H1 (cell line): Measurements from ENCODE around the gene BACE2. TPM values are rescaled to one million over a fixed set of nuclear protein-coding genes. Genes with fewer than 3 reads are reported as not detected.

Source experiments
- CTCF ChIA-PET: fragments of 300-600 bp; sonication (Branson Sonifier 250); formaldehyde crosslinking; loops from one replicate; lab custom pipeline; 2021; ENCODE audit not compliant: partially characterized antibody; lab: Charles Lee
- POLR2A ChIA-PET: fragments of 300-600 bp; sonication (Branson Sonifier 250); formaldehyde crosslinking; loops from one replicate; lab custom pipeline; 2021; ENCODE audit warnings: inconsistent platforms; ENCODE audit not compliant: partially characterized antibody; lab: Charles Lee
- DNase-seq, 2 experiments: peaks; one replicate each; pipeline versions ENCODE4 v3.0.0 to v3.0.0-alpha.2; 2010 to 2022; ENCODE audit warnings: low spot score in 2 of 2, low read depth in 1 of 2, mixed read lengths in 1 of 2
- FAIRE-seq: peaks from 2 replicates; lab custom pipeline; 2011; peaks lifted over from hg19 to GRCh38; lab: Jason Lieb, UNC
- H2AFZ ChIP-seq: 2 replicates; pipeline ENCODE4 v1.8.1; 2012; ENCODE audit warnings: low read length, inconsistent platforms
- H2AK5ac ChIP-seq: 2 replicates; pipeline ENCODE4 v1.6.1; 2013; ENCODE audit warnings: low read depth, low read length
- H2BK120ac ChIP-seq: replicated peaks from 2 replicates; pipeline ENCODE3; 2013; ENCODE audit warnings: low read depth, low read length, inconsistent platforms
- H2BK12ac ChIP-seq: 2 replicates; pipeline ENCODE4 v1.6.1; 2013; ENCODE audit warnings: low read depth, low read length
- H2BK15ac ChIP-seq: 2 replicates; pipeline ENCODE4 v1.6.1; 2013; ENCODE audit warnings: low read length
- H2BK20ac ChIP-seq: 2 replicates; pipeline ENCODE4 v1.6.1; 2013; ENCODE audit warnings: low read length
- H2BK5ac ChIP-seq: 2 replicates; pipeline ENCODE4 v1.6.1; 2013; ENCODE audit warnings: low read depth, low read length
- H3K14ac ChIP-seq: 2 replicates; pipeline ENCODE4 v1.6.1; 2013; ENCODE audit warnings: inconsistent platforms; ENCODE audit not compliant: insufficient read length
- H3K18ac ChIP-seq: 2 replicates; pipeline ENCODE4 v1.6.1; 2013; ENCODE audit warnings: low read length; ENCODE audit errors: extremely low read depth
- H3K23ac ChIP-seq: 2 replicates; pipeline ENCODE4 v1.6.1; 2013; ENCODE audit warnings: inconsistent platforms; ENCODE audit not compliant: insufficient read length
- H3K23me2 ChIP-seq: 2 replicates; pipeline ENCODE4 v1.6.1; 2013; ENCODE audit warnings: low read depth, low read length
- H3K27ac ChIP-seq: 2 replicates; pipeline ENCODE4 v1.6.1; 2011; ENCODE audit warnings: low read depth, low read length, inconsistent platforms
- H3K27me3 ChIP-seq, 4 experiments: replicated peaks in 1 of 4; 1 replicate in 1 of 4; 2 replicates in 3 of 4; pipeline versions ENCODE4 v1.6.1 to v1.8.1; 2011 to 2013; ENCODE audit warnings: low read length in 3 of 4, mild to moderate bottlenecking in 3 of 4, inconsistent platforms in 2 of 4, mixed read lengths in 2 of 4, moderate library complexity in 1 of 4; ENCODE audit not compliant: control insufficient read depth in 3 of 4, insufficient read depth in 3 of 4; ENCODE audit errors: extremely low read depth in 1 of 4
- H3K36me3 ChIP-seq, 4 experiments: 2 replicates each; pipeline versions ENCODE4 v1.6.1 to v1.8.1; 2011 to 2013; ENCODE audit warnings: mild to moderate bottlenecking in 4 of 4, low read length in 3 of 4, moderate library complexity in 2 of 4, control low read depth in 1 of 4, inconsistent platforms in 1 of 4; ENCODE audit not compliant: insufficient read depth in 4 of 4, control insufficient read depth in 2 of 4
- H3K4ac ChIP-seq: replicated peaks from 2 replicates; pipeline ENCODE3; 2013; ENCODE audit warnings: low read length, low read depth, mixed read lengths, inconsistent platforms; ENCODE audit not compliant: insufficient read length
- H3K4me1 ChIP-seq, 4 experiments: replicated peaks in 1 of 4; 1 replicate in 1 of 4; 2 replicates in 3 of 4; pipeline versions ENCODE4 v1.6.1 to v1.8.1; 2011 to 2013; ENCODE audit warnings: low read length in 3 of 4, inconsistent platforms in 2 of 4, mixed read lengths in 1 of 4; ENCODE audit not compliant: insufficient read depth in 4 of 4, control insufficient read depth in 3 of 4
- H3K4me2 ChIP-seq, 2 experiments: 2 replicates each; pipeline versions ENCODE4 v1.6.1 to v1.8.1; 2011 to 2013; ENCODE audit warnings: low read depth in 2 of 2, low read length in 2 of 2, control low read depth in 1 of 2, inconsistent platforms in 1 of 2, mild to moderate bottlenecking in 1 of 2; ENCODE audit not compliant: insufficient read depth in 1 of 2
- H3K4me3 ChIP-seq, 4 experiments: fragments of 200-600, 300-600 bp in 1 of 4; sonication (generic), shearing (Covaris generic), sonication (Bioruptor Twin) in 1 of 4; 2 replicates each; pipeline versions ENCODE4 v1.5.1 to v1.8.1; 2011 to 2016; ENCODE audit warnings: low read length in 4 of 4, low read depth in 3 of 4, control low read depth in 2 of 4, inconsistent platforms in 2 of 4, mild to moderate bottlenecking in 2 of 4, mixed read lengths in 1 of 4, moderate library complexity in 1 of 4; ENCODE audit not compliant: insufficient read depth in 2 of 4; ENCODE audit errors: extremely low read depth in 1 of 4
- H3K56ac ChIP-seq: replicated peaks from 2 replicates; pipeline ENCODE3; 2013; ENCODE audit warnings: low read depth, mild to moderate bottlenecking, mixed read lengths, low read length, inconsistent platforms; ENCODE audit not compliant: insufficient read length
- H3K79me1 ChIP-seq: 2 replicates; pipeline ENCODE4 v1.6.1; 2013; ENCODE audit warnings: low read depth, low read length, control low read depth
- H3K79me2 ChIP-seq, 2 experiments: 2 replicates each; pipeline versions ENCODE4 v1.6.1 to v1.8.1; 2012 to 2013; ENCODE audit warnings: low read length in 2 of 2, mild to moderate bottlenecking in 2 of 2, inconsistent platforms in 1 of 2; ENCODE audit not compliant: insufficient read depth in 2 of 2, control insufficient read depth in 1 of 2
- H3K9ac ChIP-seq, 4 experiments: replicated peaks in 1 of 4; 1 replicate in 1 of 4; 2 replicates in 3 of 4; pipeline versions ENCODE4 v1.6.1 to v1.8.1; 2011 to 2013; ENCODE audit warnings: low read depth in 3 of 4, low read length in 3 of 4, control low read depth in 2 of 4, mild to moderate bottlenecking in 2 of 4, moderate library complexity in 2 of 4, inconsistent platforms in 1 of 4; ENCODE audit errors: extremely low read depth in 1 of 4
- H3K9me3 ChIP-seq, 2 experiments: 2 replicates each; pipeline versions ENCODE4 v1.6.1 to v1.8.1; 2012 to 2013; ENCODE audit warnings: mild to moderate bottlenecking in 2 of 2, moderate library complexity in 2 of 2, control low read depth in 1 of 2, inconsistent platforms in 1 of 2, low read depth in 1 of 2, low read length in 1 of 2, mixed read lengths in 1 of 2; ENCODE audit not compliant: insufficient read depth in 2 of 2
- H4K20me1 ChIP-seq, 2 experiments: replicated peaks in 1 of 2; 2 replicates each; pipeline versions ENCODE3 to v1.8.1; 2011 to 2013; ENCODE audit warnings: inconsistent platforms in 2 of 2, low read length in 2 of 2, mild to moderate bottlenecking in 1 of 2; ENCODE audit not compliant: insufficient read depth in 2 of 2, control insufficient read depth in 1 of 2
- H4K5ac ChIP-seq: 2 replicates; pipeline ENCODE4 v1.6.1; 2013; ENCODE audit warnings: low read length, low read depth, mixed read lengths, inconsistent platforms; ENCODE audit not compliant: insufficient read length
- H4K8ac ChIP-seq: 2 replicates; pipeline ENCODE4 v1.8.0; 2013; ENCODE audit warnings: mild to moderate bottlenecking, moderate library complexity, low read length, inconsistent platforms; ENCODE audit not compliant: insufficient read depth; ENCODE audit errors: extremely low read depth
- H4K91ac ChIP-seq: replicated peaks from 2 replicates; pipeline ENCODE3; 2013; ENCODE audit warnings: low read length, mixed read lengths, inconsistent platforms; ENCODE audit not compliant: insufficient read length
- BCL11A ChIP-seq, 2 experiments: IDR thresholded peaks; one replicate each; pipeline ENCODE4 v1.6.1; 2011; ENCODE audit warnings: low read depth in 2 of 2, low read length in 2 of 2, mild to moderate bottlenecking in 2 of 2
- CBX5 ChIP-seq: fragments of 300-800, 300-1000 bp; sonication (generic); IDR thresholded peaks from 2 replicates; pipeline ENCODE4 v1.7.1; 2016; ENCODE audit warnings: antibody characterized with exemption, low read length, low read depth
- GABPA ChIP-seq: IDR thresholded peaks from 2 replicates; pipeline ENCODE4 v1.6.1; 2011; ENCODE audit warnings: mild to moderate bottlenecking, low read length, moderate library complexity, borderline replicate concordance; ENCODE audit not compliant: insufficient read depth
- JUN ChIP-seq: IDR thresholded peaks from 2 replicates; pipeline ENCODE4 v1.6.1; 2011; ENCODE audit warnings: low read depth, mild to moderate bottlenecking, improper control_type of control experiment, low read length
- KDM1A ChIP-seq: fragments of 200-600, 300-600 bp; sonication (generic); IDR thresholded peaks from 2 replicates; pipeline ENCODE4 v1.7.1; 2016; ENCODE audit warnings: mild to moderate bottlenecking, low read length, borderline replicate concordance
- SUZ12 ChIP-seq: fragments of 200-600 bp; sonication (generic); IDR thresholded peaks from 2 replicates; pipeline ENCODE4 v1.6.1; 2012; ENCODE audit warnings: mild to moderate bottlenecking, inconsistent platforms, low read length, moderate library complexity, mixed read lengths
- WGBS, 2 experiments: shearing (Covaris generic) in 1 of 2; methylation state at CpG; one replicate each; pipeline versions ENCODE4 v1.1.6 to v1.1.7; 2013 to 2015; ENCODE audit warnings: low lambda C conversion rate in 2 of 2, mixed read lengths in 2 of 2, inconsistent platforms in 1 of 2, low coverage in 1 of 2, missing lambda C conversion rate in 1 of 2; ENCODE audit not compliant: insufficient replicate concordance in 2 of 2, insufficient coverage in 1 of 2, insufficient read length in 1 of 2; ENCODE audit errors: extremely low coverage in 1 of 2, missing lambda C conversion rate in 1 of 2; 5-methylcytosine and 5-hydroxymethylcytosine counted together
- polyA plus RNA-seq, 7 experiments: library from polyadenylated mRNA; depleted of rRNA in 3 of 7; stranded (reverse) in 5 of 7; unstranded in 2 of 7; fragments of >200 nt in 5 of 7; fragments of 200-250 nt in 2 of 7; gene quantifications; 1 replicate in 5 of 7; 2 replicates in 1 of 7; 4 replicates in 1 of 7; pipeline versions ENCODE4 v1.2.1 to v1.2.3, GENCODE V29; 2011 to 2013; ENCODE audit warnings: missing spikeins in 2 of 7, mixed read lengths in 2 of 7
- total RNA-seq: library from RNA; stranded (reverse); fragmentation: NEBNext Ultra II Directional; extraction: Animal tissue kit (Norgen Biotek cat#: 25700); gene quantifications from 2 replicates; pipeline ENCODE4 v1.2.1, GENCODE V29; 2021

BACE2 gene
- total and polyA plus RNA-seq, 2 of the 8 experiments (the other 6 are each of a cell fraction or from before 2014, with no cell fraction given), result 8.1 to 10.9 TPM

DNA sequence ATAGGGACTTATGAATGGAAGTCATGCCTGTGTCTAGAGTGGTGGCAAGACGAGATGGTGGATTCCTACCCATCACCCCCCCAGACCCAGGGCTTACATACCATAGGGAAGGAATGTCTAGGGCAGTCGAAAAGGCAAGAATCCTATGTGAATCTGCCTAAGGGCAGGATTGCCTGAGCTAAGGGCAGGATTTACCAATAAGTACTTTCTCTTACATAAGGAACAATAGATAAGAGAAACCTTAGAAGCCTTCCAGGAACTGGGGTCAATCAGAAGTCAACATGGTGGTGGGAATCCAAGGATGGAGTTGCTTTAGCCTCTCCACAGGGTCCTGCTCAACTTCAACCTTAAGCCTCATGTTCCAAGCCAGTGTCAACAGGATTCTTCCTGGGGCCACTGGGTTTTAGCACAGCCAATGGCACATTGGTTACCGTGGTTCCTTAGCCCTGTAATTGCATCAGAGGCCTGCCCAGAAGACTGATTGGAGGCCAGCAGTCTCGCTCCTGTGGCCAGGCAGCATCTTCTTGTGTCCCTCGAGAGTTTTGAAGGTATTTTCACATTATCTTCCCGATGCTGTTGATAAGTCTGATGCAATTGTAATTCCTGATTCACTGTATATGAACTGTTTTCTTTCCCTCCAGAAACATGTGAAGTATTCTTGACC lies 20.7 kb downstream of the BACE2 start:
- no peaks in the 10 kb centered on the region for H3K4me1 ChIP-seq
- H3K18ac ChIP-seq, result no peak overlapping the region
- no peaks in the 10 kb centered on the region for H4K20me1 ChIP-seq

More for the DNA sequence above, 20.7 kb downstream of the BACE2 start:
- Histone ChIP-seq H3K23ac (no peak overlapping the region), H3K4ac (no peak overlapping the region), H3K4me3 (no peak overlapping the region), H3K56ac (no peak overlapping the region), H3K79me2 (no peaks in the 10 kb centered on the region), H3K23me2 (no peaks in the 10 kb centered on the region), H3K79me1 (no peaks in the 10 kb centered on the region), H4K91ac (no peak overlapping the region), H3K14ac (no peak overlapping the region), H3K9me3 (0 out of 4 replicates have a peak, but pooled peaks cover 0 to 4% of the 10 kb centered on the region in 2 experiments), H3K27ac (no peak overlapping the region), H3K9ac (no peak overlapping the region; a peak in 1 of 7 replicates), H4K8ac (no peak overlapping the region), H3K27me3 (no peaks in the 10 kb centered on the region), H3K36me3 (no peaks in the 10 kb centered on the region), H2BK12ac (no peak overlapping the region), H2BK120ac (no peak overlapping the region), H2BK20ac (no peak overlapping the region), H2BK5ac (no peak overlapping the region), H2AK5ac (no peak overlapping the region), H3K4me2 (no peak overlapping the region), H4K5ac (no peak overlapping the region), H2AFZ (no peak overlapping the region), H2BK15ac (no peak overlapping the region)
- POLR2A ChIA-PET, result no interaction called here
- DNase-seq, result no peak
- TF ChIP-seq JUN, result no peak
- TF ChIP-seq SUZ12, result no peak
- TF ChIP-seq BCL11A (IDR thresholded peaks at IDR 0.05; ENCODE audit: low read depth in 2 of 2, low read length in 2 of 2), result no peak
- TF ChIP-seq CBX5, result no peak
- TF ChIP-seq KDM1A, result no peak
- no peak for TF ChIP-seq GABPA
- CTCF ChIA-PET, result interaction anchor here (9.7 kb wide), 1 partner anchor 19 kb away, joined by 81 read pairs; the partner anchor contains the start of gene BACE2
- 82% methylated on average over 6 of the region's 6 CpGs; no CpG with 5 or more reads in 1 of the 2 experiments for WGBS, 2 experiments
- no peak for FAIRE-seq
